CD4-positive, alpha-beta T cell (primary cell): ENCODE data around the gene APOA4. TPM values are rescaled to one million over a fixed set of nuclear protein-coding genes. Genes with fewer than 3 reads are reported as not detected.

Experiments used
- ATAC-seq: fragments of 200-7000 bp; cut with Tn5 transposase; one replicate; pipeline ENCODE4 v1.10.0; 2022; ENCODE audit warnings: mild to moderate bottlenecking; ENCODE audit not compliant: poor library complexity
- CTCF ChIA-PET: fragments of 350-600 bp; sonication (Branson Sonifier 250); formaldehyde crosslinking; loops from one replicate; lab custom pipeline; 2021; ENCODE audit warnings: antibody characterized with exemption, inconsistent platforms; lab: Charles Lee
- POLR2A ChIA-PET: fragments of 350-600 bp; sonication (Branson Sonifier 250); formaldehyde crosslinking; loops from one replicate; lab custom pipeline; 2021; ENCODE audit warnings: antibody characterized with exemption, inconsistent platforms; lab: Charles Lee
- DNase-seq, 14 experiments: peaks; one replicate each; pipeline ENCODE4 v3.0.0-alpha.2; 2013 to 2020; ENCODE audit warnings: mixed read lengths in 2 of 14
- H3K27ac ChIP-seq, 2 donors: one replicate each; pipeline versions ENCODE4 v1.5.1 to v1.7.0; 2013; ENCODE audit warnings: low read length in 2 of 2, low read depth in 1 of 2, mild to moderate bottlenecking in 1 of 2
- H3K27me3 ChIP-seq, 2 experiments: 1 replicate in 1 of 2; 2 replicates in 1 of 2; pipeline versions ENCODE4 v1.6.1 to v1.7.0; 2013; ENCODE audit warnings: low read length in 2 of 2, control low read depth in 1 of 2, mild to moderate bottlenecking in 1 of 2, moderate library complexity in 1 of 2; ENCODE audit not compliant: insufficient read depth in 2 of 2, control insufficient read depth in 1 of 2
- H3K36me3 ChIP-seq: one replicate; pipeline ENCODE4 v1.6.1; 2013; ENCODE audit warnings: low read length, control low read depth; ENCODE audit not compliant: insufficient read depth
- H3K4me1 ChIP-seq: one replicate; pipeline ENCODE4 v1.6.1; 2013; ENCODE audit warnings: low read length, control low read depth; ENCODE audit not compliant: insufficient read depth
- H3K4me3 ChIP-seq: one replicate; pipeline ENCODE4 v1.5.1; 2013; ENCODE audit warnings: mild to moderate bottlenecking, low read length, moderate library complexity
- H3K9me3 ChIP-seq, 2 experiments: 1 replicate in 1 of 2; 2 replicates in 1 of 2; pipeline versions ENCODE4 v1.6.1 to v1.7.0; 2013; ENCODE audit warnings: low read length in 2 of 2, mild to moderate bottlenecking in 2 of 2, control low read depth in 1 of 2, moderate library complexity in 1 of 2; ENCODE audit not compliant: control insufficient read depth in 1 of 2, insufficient read depth in 1 of 2
- H3K27ac Mint-ChIP-seq: one replicate; pipeline ENCODE4 v1.8.0; 2020; ENCODE audit warnings: mixed read lengths
- H3K27me3 Mint-ChIP-seq: one replicate; pipeline ENCODE4 v1.8.0; 2021; ENCODE audit warnings: mixed read lengths
- H3K36me3 Mint-ChIP-seq: one replicate; pipeline ENCODE4 v1.8.0; 2021; ENCODE audit warnings: low read depth, mixed read lengths
- H3K4me1 Mint-ChIP-seq: one replicate; pipeline ENCODE4 v1.8.0; 2021; ENCODE audit warnings: low read depth, mixed read lengths
- H3K4me3 Mint-ChIP-seq: one replicate; pipeline ENCODE4 v1.8.0; 2020; ENCODE audit warnings: mild to moderate bottlenecking, mixed read lengths
- H3K9me3 Mint-ChIP-seq: one replicate; pipeline ENCODE4 v1.8.0; 2020; ENCODE audit warnings: mixed read lengths
- intact Hi-C, 2 experiments: fragments of 100-400 bp; cut with DNase I in 1 of 2; cut with micrococcal nuclease in 1 of 2; formaldehyde crosslinking; loops; one replicate each; pipeline versions ENCODE4 v1.15.1 to v1.9.0; 2023 to 2025; cut with DNase I, micrococcal nuclease
- total RNA-seq, 174 experiments: library from RNA in 2 of 174; stranded (reverse) in 2 of 174; gene quantifications; one replicate each; pipeline ENCODE4 v1.2.3 and lab custom pipeline; 2021 to 2026
- TF ChIP-seq, protein P1 (sequence below): fragments of 200-600 bp; IDR thresholded peaks from one replicate; pipeline ENCODE4 v1.8.0; 2022; ENCODE audit warnings: antibody characterized with exemption, mild to moderate bottlenecking

APOA4 gene
- total RNA-seq, 2 experiments from 2014 or later = not detected

DNA sequence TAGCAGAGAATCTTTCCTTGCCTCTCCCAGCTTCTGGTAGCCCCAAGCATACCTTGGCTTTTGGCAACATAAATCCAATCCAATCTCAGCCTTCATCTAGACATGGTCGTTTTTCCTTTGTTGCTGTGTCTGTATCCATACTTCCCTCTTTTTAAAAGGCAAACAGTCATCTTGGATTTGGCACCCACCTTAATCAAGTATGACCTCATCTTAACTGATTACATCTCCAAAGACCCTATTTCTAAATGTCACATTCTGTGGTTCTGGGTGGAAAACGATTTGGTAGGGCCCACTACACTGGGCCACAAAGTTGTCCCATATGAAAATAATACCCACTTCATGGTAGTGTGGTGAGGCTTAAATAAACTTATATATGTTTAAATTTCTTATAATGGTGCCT, 51.2 kb downstream of the APOA4 start:
- Mint-ChIP-seq H3K27ac (peak overlapping the region; percentile 95), H3K4me1 (peaks cover 45% of the 10 kb centered on the region), H3K27me3 (no peaks in the 10 kb centered on the region), H3K36me3 (peaks cover 44% of the 10 kb centered on the region), H3K9me3 (no peaks in the 10 kb centered on the region), H3K4me3 (peak overlapping the region; percentile 99)
- DNase-seq = no peak
- peaks cover 23% of the 10 kb centered on the region for H3K4me1 ChIP-seq
- no peak for ATAC-seq
- H3K9me3 ChIP-seq = no peaks in the 10 kb centered on the region
- POLR2A ChIA-PET = interaction anchor here (1.0 to 4.8 kb wide), 4 partner anchors 15 to 372 kb away, joined by 3 to 64 read pairs (median 11); partner anchors contain the start of genes PAFAH1B2 and ZPR1
- CTCF ChIA-PET = interaction anchor here (1.2 to 3.7 kb wide), 3 partner anchors 15 to 460 kb away, joined by 3 to 13 read pairs (median 3); partner anchors contain the start of genes APOA5, PCSK7, RNF214 and ZPR1
- H3K4me3 ChIP-seq = peak overlapping the region; percentile 92
- intact Hi-C loops = loop anchor here (1.0 to 5.0 kb wide), 4 partner anchors 16 to 555 kb away; partner anchors contain the start of genes ZPR1 (in 2 of the 2), CEP164 (in 1 of the 2), PCSK7 (in 1 of the 2) and RNF214 (in 1 of the 2)
- TF ChIP-seq, protein P1, sequence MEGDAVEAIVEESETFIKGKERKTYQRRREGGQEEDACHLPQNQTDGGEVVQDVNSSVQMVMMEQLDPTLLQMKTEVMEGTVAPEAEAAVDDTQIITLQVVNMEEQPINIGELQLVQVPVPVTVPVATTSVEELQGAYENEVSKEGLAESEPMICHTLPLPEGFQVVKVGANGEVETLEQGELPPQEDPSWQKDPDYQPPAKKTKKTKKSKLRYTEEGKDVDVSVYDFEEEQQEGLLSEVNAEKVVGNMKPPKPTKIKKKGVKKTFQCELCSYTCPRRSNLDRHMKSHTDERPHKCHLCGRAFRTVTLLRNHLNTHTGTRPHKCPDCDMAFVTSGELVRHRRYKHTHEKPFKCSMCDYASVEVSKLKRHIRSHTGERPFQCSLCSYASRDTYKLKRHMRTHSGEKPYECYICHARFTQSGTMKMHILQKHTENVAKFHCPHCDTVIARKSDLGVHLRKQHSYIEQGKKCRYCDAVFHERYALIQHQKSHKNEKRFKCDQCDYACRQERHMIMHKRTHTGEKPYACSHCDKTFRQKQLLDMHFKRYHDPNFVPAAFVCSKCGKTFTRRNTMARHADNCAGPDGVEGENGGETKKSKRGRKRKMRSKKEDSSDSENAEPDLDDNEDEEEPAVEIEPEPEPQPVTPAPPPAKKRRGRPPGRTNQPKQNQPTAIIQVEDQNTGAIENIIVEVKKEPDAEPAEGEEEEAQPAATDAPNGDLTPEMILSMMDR = no peak
- H3K27ac ChIP-seq = peak overlapping the region; percentile 87 to 90
- no peaks in the 10 kb centered on the region for H3K27me3 ChIP-seq
- peaks cover 18% of the 10 kb centered on the region for H3K36me3 ChIP-seq

Other genes with a start within 250 kb of the APOA4 start
- 10 to 100 TPM in 1 of 2 experiments, 1 to 10 TPM in 1; 9.2 to 10.1 TPM for gene BUD13, start 50.3 kb downstream of the APOA4 start, total RNA-seq
- gene ZPR1, start 35.3 kb downstream of the APOA4 start, total RNA-seq = 100 to 1,000 TPM; 117 to 118 TPM
- gene APOA5, start 31.4 kb downstream of the APOA4 start, total RNA-seq = not detected
- gene APOC3, start 6.6 kb upstream of the APOA4 start, total RNA-seq = not detected
- gene APOA1, start 14.3 kb upstream of the APOA4 start, total RNA-seq = under 1 TPM; 0.47 to 0.77 TPM